AG04449 (cell line): ENCODE results near the gene CCDC6.

Experiments
- CTCF ChIA-PET: fragments of 350-600 bp; formaldehyde crosslinking; extraction: SDS; loops from one replicate; lab custom pipeline; 2021; ENCODE audit warnings: antibody characterized with exemption; lab: Yijun Ruan, JAX
- POLR2A ChIA-PET: fragments of 400-600, 350-600 bp; formaldehyde crosslinking; extraction: SDS; loops from one replicate; lab custom pipeline; 2020; ENCODE audit warnings: antibody characterized with exemption, inconsistent platforms; lab: Yijun Ruan, JAX
- DNase-seq: peaks from one replicate; pipeline ENCODE4 v3.0.0-alpha.2; 2010; ENCODE audit warnings: low read depth, low spot score
- H3K4me3 ChIP-seq: 2 replicates; pipeline ENCODE4 v1.5.1; 2011; ENCODE audit warnings: low read depth, mild to moderate bottlenecking, control low read depth, low read length
- CTCF ChIP-seq: IDR thresholded peaks from one replicate; pipeline ENCODE4 v1.5.1; 2011; ENCODE audit warnings: mild to moderate bottlenecking, moderate library complexity, low read length, control low read depth, inconsistent platforms; ENCODE audit not compliant: insufficient read depth; ENCODE audit errors: missing control alignments

The CCDC6 gene

GRCh38 chr10:59812519-59813122 lies 93.7 kb downstream of the CCDC6 start:
- TF ChIP-seq CTCF, result no peak
- CTCF ChIA-PET, result interaction anchor here (1.4 to 1.8 kb wide), 2 partner anchors 18 to 94 kb away, joined by 4 to 10 read pairs; partner anchors contain the start of gene CCDC6
- POLR2A ChIA-PET, result no interaction called here
- H3K4me3 ChIP-seq, result no peak overlapping the region
- DNase-seq, result no peak

DNA sequence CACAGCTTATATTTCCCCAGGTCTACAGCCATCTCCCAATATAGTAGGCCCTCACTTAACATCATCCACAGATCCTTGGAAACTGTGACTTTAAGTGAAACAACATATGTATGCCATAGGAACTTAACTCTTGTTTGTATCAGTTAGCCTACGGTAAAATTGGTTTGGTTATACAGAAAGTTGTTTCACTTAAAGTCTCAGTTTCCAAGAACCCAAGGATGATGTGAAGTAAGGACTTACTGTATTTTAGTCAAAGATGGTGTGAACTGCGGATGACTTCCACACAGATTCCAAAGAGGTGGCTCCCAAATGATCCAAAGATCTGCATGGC lies 96.7 kb downstream of the CCDC6 start:
- ChIA-PET CTCF (interaction anchor here (0.6 to 2.0 kb wide), 8 partner anchors 9 to 184 kb away, joined by 3 to 6 read pairs (median 4); no protein-coding TSS in a partner anchor), POLR2A (no interaction called here)
- no peak for TF ChIP-seq CTCF
- no peak overlapping the region for H3K4me3 ChIP-seq
- no peak for DNase-seq

DNA sequence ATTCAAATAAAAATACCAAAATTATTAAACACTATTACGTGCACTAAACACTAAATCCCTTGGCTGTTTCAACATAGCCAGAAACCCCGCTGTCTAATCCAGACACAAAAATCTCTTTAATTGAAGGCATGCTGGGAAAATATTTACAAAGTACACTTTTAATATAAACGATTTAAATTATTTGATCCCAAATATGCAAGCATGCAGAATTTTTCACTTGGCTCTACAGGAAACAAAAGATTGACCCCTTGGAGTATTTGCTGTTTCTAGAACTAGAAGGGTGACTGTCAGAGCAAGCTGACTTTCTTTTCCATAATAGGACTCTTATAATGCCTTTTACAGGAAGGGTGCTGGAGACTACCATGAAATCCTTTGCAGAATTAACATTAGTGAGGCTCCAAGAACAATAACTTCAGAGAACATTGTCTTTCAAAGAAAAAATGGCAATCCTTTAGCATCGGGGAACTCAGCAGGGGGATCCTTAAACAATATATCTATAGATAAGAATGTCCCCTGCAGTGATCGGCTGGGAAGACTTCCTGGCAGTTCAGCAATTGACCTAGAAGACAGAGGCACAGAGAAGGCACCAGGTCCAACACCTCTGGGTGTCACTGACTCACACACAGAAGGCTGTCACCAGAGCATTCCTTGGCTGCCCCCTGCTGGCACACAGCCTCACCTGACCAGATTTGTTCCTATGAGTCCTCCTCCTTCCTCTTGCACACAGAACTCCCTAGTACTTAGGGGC lies 97.3 kb downstream of the CCDC6 start:
- peak; percentile 65 for TF ChIP-seq CTCF
- ChIA-PET POLR2A (no interaction called here), CTCF (interaction anchor here (0.6 to 2.1 kb wide), 12 partner anchors 9 to 183 kb away, joined by 3 to 6 read pairs (median 4); no protein-coding TSS in a partner anchor)
- DNase-seq, result no peak
- no peak overlapping the region for H3K4me3 ChIP-seq

DNA sequence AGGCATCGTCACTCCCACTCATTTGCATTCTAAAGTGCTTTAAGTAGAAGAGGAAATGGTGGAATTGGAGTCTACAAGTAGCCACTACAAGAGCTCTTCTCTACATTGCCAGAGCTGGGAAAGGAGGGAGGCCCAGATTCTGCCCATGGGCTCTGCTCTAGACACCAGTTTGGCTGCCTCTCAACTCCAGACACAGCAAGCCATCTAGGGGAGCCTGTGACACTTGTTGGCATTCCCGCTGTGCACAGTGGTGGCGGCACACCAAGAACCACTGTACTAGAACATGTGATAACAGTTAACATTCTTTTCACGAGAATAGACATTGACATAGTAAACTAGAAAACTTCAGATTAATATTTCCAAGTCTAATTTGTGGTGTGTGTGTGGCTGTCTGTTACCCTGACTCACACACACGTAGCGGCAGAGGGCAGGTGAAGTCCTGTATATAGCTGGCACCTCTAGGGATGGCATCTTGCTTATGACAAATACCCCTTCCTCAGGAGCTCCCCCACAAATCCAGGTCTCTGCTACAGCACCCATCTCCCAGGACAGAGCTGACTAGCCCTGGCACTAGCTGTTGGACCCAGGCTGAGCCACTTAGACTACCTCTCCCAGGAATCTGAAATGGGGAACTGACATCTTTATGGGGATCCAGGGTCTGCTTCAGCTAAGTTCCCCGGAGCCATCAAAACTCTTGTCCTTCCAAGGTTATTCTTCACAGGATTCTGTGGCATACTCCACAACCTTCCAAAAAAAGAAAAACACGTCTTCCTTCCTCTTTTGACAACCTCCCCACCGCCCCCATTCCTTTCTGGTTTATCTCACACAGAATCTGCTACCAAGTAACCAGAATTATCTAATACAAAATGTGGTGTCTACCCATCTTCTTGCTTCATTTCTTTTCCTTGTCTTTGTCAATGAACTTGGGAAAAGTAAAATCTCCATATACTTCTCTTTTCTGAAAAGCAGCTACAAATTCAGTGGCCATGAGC lies 98.4 kb downstream of the CCDC6 start:
- CTCF ChIA-PET, result interaction anchor here (0.5 to 2.1 kb wide), 7 partner anchors 15 to 227 kb away, joined by 3 to 6 read pairs (median 4); no protein-coding TSS in a partner anchor
- TF ChIP-seq CTCF, result no peak
- H3K4me3 ChIP-seq, result no peak overlapping the region
- DNase-seq, result no peak
- POLR2A ChIA-PET, result no interaction called here

DNA sequence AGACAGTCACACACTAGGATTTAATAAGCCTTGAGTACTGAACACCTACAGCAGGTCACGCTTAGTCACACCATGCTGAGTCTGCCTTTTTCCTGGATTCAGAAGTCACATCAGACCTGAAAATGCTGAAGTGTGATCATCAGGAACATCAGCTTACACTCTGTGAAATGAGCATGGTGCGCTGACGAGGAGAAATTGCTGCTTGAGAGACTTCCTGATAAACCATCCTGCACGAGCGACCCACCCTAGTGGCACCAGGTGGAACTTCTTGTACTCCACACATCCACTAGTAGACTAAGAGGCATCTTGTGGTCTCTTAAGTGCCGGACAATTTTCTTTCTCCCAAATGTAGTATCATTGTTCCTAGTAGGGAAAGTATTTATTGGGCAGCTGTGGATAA lies 101.3 kb downstream of the CCDC6 start:
- peak; percentile 27 for TF ChIP-seq CTCF
- no peak for DNase-seq
- H3K4me3 ChIP-seq, result no peak overlapping the region
- ChIA-PET CTCF (no interaction called here), POLR2A (no interaction called here)
